ENCODE data around the gene LYRM2. TPM values are rescaled to one million over a fixed set of nuclear protein-coding genes. Genes with fewer than 3 reads are reported as not detected.

LYRM2 gene
- total and polyA plus RNA-seq, 2 of the 8 experiments (the other 6 are each of a cell fraction or from before 2014, with no cell fraction given), result 7.3 to 25.7 TPM

DNA sequence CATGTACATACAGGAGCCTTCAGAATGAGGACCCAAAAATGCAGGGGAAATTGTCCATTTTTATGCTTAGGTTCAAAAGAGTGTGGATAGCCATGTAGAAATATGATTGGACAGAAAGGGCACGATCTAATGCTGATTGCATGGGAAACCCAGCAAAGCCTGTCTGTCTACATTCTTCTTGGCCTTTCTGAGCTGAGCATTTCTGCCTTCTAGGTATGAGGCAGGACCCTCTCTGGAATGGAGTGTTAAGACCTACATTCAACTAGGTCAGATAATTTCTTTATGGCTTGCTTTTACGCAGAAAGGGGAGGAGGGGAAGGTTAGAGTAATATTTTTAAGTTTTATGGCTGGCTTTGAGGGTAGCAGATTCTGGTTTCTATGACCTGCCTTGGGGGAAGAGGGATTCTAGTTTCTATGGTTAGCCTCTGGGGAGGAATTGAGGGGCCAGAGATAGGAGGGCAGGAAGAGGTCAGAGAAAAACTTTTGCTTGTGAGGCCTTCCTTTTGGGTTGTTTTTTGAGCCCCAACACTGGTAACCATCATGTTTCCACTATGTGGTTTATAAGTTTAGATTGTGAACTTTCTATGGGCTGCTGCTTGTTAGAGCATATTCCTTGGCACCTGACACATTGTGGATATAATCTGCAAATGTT, 63.5 kb downstream of the LYRM2 start (continued):
- TF ChIP-seq, protein P1, sequence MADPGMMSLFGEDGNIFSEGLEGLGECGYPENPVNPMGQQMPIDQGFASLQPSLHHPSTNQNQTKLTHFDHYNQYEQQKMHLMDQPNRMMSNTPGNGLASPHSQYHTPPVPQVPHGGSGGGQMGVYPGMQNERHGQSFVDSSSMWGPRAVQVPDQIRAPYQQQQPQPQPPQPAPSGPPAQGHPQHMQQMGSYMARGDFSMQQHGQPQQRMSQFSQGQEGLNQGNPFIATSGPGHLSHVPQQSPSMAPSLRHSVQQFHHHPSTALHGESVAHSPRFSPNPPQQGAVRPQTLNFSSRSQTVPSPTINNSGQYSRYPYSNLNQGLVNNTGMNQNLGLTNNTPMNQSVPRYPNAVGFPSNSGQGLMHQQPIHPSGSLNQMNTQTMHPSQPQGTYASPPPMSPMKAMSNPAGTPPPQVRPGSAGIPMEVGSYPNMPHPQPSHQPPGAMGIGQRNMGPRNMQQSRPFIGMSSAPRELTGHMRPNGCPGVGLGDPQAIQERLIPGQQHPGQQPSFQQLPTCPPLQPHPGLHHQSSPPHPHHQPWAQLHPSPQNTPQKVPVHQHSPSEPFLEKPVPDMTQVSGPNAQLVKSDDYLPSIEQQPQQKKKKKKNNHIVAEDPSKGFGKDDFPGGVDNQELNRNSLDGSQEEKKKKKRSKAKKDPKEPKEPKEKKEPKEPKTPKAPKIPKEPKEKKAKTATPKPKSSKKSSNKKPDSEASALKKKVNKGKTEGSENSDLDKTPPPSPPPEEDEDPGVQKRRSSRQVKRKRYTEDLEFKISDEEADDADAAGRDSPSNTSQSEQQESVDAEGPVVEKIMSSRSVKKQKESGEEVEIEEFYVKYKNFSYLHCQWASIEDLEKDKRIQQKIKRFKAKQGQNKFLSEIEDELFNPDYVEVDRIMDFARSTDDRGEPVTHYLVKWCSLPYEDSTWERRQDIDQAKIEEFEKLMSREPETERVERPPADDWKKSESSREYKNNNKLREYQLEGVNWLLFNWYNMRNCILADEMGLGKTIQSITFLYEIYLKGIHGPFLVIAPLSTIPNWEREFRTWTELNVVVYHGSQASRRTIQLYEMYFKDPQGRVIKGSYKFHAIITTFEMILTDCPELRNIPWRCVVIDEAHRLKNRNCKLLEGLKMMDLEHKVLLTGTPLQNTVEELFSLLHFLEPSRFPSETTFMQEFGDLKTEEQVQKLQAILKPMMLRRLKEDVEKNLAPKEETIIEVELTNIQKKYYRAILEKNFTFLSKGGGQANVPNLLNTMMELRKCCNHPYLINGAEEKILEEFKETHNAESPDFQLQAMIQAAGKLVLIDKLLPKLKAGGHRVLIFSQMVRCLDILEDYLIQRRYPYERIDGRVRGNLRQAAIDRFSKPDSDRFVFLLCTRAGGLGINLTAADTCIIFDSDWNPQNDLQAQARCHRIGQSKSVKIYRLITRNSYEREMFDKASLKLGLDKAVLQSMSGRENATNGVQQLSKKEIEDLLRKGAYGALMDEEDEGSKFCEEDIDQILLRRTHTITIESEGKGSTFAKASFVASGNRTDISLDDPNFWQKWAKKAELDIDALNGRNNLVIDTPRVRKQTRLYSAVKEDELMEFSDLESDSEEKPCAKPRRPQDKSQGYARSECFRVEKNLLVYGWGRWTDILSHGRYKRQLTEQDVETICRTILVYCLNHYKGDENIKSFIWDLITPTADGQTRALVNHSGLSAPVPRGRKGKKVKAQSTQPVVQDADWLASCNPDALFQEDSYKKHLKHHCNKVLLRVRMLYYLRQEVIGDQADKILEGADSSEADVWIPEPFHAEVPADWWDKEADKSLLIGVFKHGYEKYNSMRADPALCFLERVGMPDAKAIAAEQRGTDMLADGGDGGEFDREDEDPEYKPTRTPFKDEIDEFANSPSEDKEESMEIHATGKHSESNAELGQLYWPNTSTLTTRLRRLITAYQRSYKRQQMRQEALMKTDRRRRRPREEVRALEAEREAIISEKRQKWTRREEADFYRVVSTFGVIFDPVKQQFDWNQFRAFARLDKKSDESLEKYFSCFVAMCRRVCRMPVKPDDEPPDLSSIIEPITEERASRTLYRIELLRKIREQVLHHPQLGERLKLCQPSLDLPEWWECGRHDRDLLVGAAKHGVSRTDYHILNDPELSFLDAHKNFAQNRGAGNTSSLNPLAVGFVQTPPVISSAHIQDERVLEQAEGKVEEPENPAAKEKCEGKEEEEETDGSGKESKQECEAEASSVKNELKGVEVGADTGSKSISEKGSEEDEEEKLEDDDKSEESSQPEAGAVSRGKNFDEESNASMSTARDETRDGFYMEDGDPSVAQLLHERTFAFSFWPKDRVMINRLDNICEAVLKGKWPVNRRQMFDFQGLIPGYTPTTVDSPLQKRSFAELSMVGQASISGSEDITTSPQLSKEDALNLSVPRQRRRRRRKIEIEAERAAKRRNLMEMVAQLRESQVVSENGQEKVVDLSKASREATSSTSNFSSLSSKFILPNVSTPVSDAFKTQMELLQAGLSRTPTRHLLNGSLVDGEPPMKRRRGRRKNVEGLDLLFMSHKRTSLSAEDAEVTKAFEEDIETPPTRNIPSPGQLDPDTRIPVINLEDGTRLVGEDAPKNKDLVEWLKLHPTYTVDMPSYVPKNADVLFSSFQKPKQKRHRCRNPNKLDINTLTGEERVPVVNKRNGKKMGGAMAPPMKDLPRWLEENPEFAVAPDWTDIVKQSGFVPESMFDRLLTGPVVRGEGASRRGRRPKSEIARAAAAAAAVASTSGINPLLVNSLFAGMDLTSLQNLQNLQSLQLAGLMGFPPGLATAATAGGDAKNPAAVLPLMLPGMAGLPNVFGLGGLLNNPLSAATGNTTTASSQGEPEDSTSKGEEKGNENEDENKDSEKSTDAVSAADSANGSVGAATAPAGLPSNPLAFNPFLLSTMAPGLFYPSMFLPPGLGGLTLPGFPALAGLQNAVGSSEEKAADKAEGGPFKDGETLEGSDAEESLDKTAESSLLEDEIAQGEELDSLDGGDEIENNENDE (IDR thresholded peaks at IDR 0.05; ENCODE audit: insufficient replicate concordance, low read length), result no peak
- TF ChIP-seq, protein P2, sequence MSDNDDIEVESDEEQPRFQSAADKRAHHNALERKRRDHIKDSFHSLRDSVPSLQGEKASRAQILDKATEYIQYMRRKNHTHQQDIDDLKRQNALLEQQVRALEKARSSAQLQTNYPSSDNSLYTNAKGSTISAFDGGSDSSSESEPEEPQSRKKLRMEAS (IDR thresholded peaks at IDR 0.05), result no peak
- TF ChIP-seq KDM1A (IDR thresholded peaks at IDR 0.05; ENCODE audit: borderline replicate concordance, low read length), result no peak
